ENCODE data around the gene ADAM22. TPM values are rescaled to one million over a fixed set of nuclear protein-coding genes. Genes with fewer than 3 reads are reported as not detected.

Gene ADAM22
- total and polyA plus RNA-seq, 7 donors = under 0.01 to 3.5 (median 1.4) TPM

- H3K36me3 ChIP-seq = peaks cover 4 to 77% (median 29%) of the 10 kb centered on the region in 4 donors
- intact Hi-C loops (cut with DNase I) = no loop called here
- WGBS, 2 donors = 82 to 93% methylated on average over 3 of the region's 3 CpGs
These were observed 270.6 kb downstream of the ADAM22 start for GRCh38 chr7:88204525-88205110.

DNA sequence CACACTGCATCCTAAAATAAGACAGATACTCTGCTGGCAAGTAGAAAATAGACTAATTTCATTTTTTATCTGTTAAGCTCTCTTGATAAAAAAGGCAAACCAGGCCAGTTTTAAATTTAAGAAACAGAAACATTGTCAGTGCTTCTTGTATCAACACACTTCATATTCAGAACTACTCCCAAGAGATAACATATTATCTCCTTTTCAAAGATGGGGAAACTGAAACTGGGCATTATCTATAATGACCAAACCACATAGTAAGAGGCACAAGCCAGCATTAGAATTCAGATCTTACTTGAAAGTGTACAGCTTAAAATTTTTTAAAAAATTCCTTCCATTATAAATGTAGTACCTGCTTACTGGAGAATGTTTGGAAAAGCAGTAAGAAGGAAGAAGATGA is 271.1 kb downstream of the ADAM22 start:
- Histone ChIP-seq H3K4me1 (no peaks in the 10 kb centered on the region), H3K27ac (no peak overlapping the region), H3K27me3 (no peaks in the 10 kb centered on the region), H3K36me3 (peaks cover 7 to 83% (median 32%) of the 10 kb centered on the region in 4 donors), H3K4me3 (no peak overlapping the region), H3K9me3 (no peaks in the 10 kb centered on the region)
- TF ChIP-seq EP300 (IDR thresholded peaks at IDR 0.05) (no peak), CTCF (IDR thresholded peaks at IDR 0.05) (no peak), POLR2AphosphoS5 (IDR thresholded peaks at IDR 0.05) (no peak), POLR2A (IDR thresholded peaks at IDR 0.05) (no peak)
- DNase-seq = no peak
- intact Hi-C loops (cut with DNase I) = no loop called here

More at GRCh38 chr7:88204525-88205110, 270.6 kb downstream of the ADAM22 start:
- Histone ChIP-seq H3K9me3 (no peaks in the 10 kb centered on the region), H3K4me1 (no peaks in the 10 kb centered on the region), H3K4me3 (no peak overlapping the region), H3K27ac (no peak overlapping the region), H3K27me3 (no peaks in the 10 kb centered on the region)
- DNase-seq = no peak
- TF ChIP-seq POLR2AphosphoS5 (IDR thresholded peaks at IDR 0.05) (no peak), CTCF (IDR thresholded peaks at IDR 0.05) (no peak), EP300 (IDR thresholded peaks at IDR 0.05) (no peak), POLR2A (IDR thresholded peaks at IDR 0.05) (no peak)

DNA sequence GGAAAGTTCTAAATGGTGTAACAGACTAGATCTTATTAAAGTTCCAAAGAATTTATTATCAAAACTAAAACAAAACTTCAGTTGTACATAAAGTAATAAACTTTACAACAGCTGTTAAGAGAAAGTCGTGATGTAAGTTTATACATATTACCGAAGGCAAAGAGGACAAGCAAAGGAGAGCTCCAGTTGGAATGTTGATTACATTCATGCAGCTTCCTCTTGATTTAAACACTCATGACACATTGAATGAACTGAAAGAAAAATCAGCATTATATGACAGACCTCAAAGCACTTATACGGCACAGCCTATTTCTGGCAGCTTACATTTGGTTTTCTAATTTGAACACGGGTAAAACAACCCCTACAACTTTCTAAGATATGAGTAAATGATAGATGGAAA is 272.2 kb downstream of the ADAM22 start:
- Histone ChIP-seq H3K27ac (no peak overlapping the region), H3K4me3 (no peak overlapping the region), H3K27me3 (no peaks in the 10 kb centered on the region), H3K4me1 (no peaks in the 10 kb centered on the region), H3K36me3 (peaks cover 7 to 92% (median 32%) of the 10 kb centered on the region in 4 donors), H3K9me3 (no peaks in the 10 kb centered on the region)
- DNase-seq = no peak
- WGBS, 2 donors = 14 to 55% methylated on average over 4 of the region's 4 CpGs
- TF ChIP-seq POLR2AphosphoS5 (IDR thresholded peaks at IDR 0.05) = no peak
- no peak for TF ChIP-seq POLR2A (IDR thresholded peaks at IDR 0.05)
- no peak for TF ChIP-seq CTCF (IDR thresholded peaks at IDR 0.05)
- TF ChIP-seq EP300 (IDR thresholded peaks at IDR 0.05) = no peak
- intact Hi-C loops (cut with DNase I) = no loop called here

- WGBS, 2 donors = 54 to 83% methylated on average over 3 of the region's 3 CpGs
- DNase-seq = no peak
These were observed 274.5 kb downstream of the ADAM22 start for GRCh38 chr7:88208521-88208920.

More at GRCh38 chr7:88208521-88208920, 274.5 kb downstream of the ADAM22 start:
- Histone ChIP-seq H3K4me3 (no peak overlapping the region), H3K27ac (no peak overlapping the region), H3K4me1 (no peaks in the 10 kb centered on the region), H3K36me3 (peaks cover 7 to 90% (median 35%) of the 10 kb centered on the region in 4 donors), H3K27me3 (no peaks in the 10 kb centered on the region), H3K9me3 (no peaks in the 10 kb centered on the region)
- intact Hi-C loops (cut with DNase I) = no loop called here
- TF ChIP-seq POLR2AphosphoS5 (IDR thresholded peaks at IDR 0.05) (no peak), EP300 (IDR thresholded peaks at IDR 0.05) (no peak), CTCF (IDR thresholded peaks at IDR 0.05) (no peak), POLR2A (IDR thresholded peaks at IDR 0.05) (no peak)
